Type B pancreatic cell (in vitro differentiated cells): ENCODE data around the gene BTBD17. TPM values are rescaled to one million over a fixed set of nuclear protein-coding genes. Genes with fewer than 3 reads are reported as not detected.

Experiments
- DNase-seq: peaks from one replicate; pipeline ENCODE4 v3.0.0; 2021; ENCODE audit warnings: mixed read lengths; ENCODE audit not compliant: unreplicated experiment; ENCODE audit errors: extremely low spot score
- H3K27ac Mint-ChIP-seq: 2 replicates; pipeline ENCODE4 v1.8.0; 2021; ENCODE audit warnings: mild to moderate bottlenecking, mixed read lengths
- H3K27me3 Mint-ChIP-seq: 2 replicates; pipeline ENCODE4 v1.8.0; 2021; ENCODE audit warnings: mixed read lengths
- H3K36me3 Mint-ChIP-seq: 2 replicates; pipeline ENCODE4 v1.8.0; 2021; ENCODE audit warnings: mixed read lengths
- H3K4me1 Mint-ChIP-seq: one replicate; pipeline ENCODE4 v1.8.0; 2021; ENCODE audit warnings: mixed read lengths; ENCODE audit not compliant: unreplicated experiment
- H3K4me3 Mint-ChIP-seq: 2 replicates; pipeline ENCODE4 v1.8.0; 2021; ENCODE audit warnings: mild to moderate bottlenecking, mixed read lengths
- H3K9me3 Mint-ChIP-seq: 2 replicates; pipeline ENCODE4 v1.8.0; 2021; ENCODE audit warnings: mixed read lengths
- total RNA-seq: library from RNA; stranded (reverse); gene quantifications from 2 replicates; pipeline ENCODE4 v1.2.1, GENCODE V29; 2021; ENCODE audit warnings: low replicate concordance
- TF ChIP-seq, protein P1 (sequence below): fragments of 200-600 bp; sonication (generic); conservative IDR thresholded peaks from 2 replicates; pipeline ENCODE4 v1.5.0; 2021; ENCODE audit warnings: antibody characterized with exemption, mild to moderate bottlenecking

The BTBD17 gene
- total RNA-seq, 1 donor from 2014 or later: 5.2 TPM

- Mint-ChIP-seq H3K27ac (no peak within 1 kb of the TSS), H3K4me1 (peaks cover 10% of the 10 kb centered on the region), H3K36me3 (no peaks in the 10 kb centered on the region), H3K9me3 (no peaks in the 10 kb centered on the region), H3K4me3 (peak within 1 kb of the TSS; percentile 60), H3K27me3 (peaks cover 59% of the 10 kb centered on the region)
- TF ChIP-seq, protein P1, sequence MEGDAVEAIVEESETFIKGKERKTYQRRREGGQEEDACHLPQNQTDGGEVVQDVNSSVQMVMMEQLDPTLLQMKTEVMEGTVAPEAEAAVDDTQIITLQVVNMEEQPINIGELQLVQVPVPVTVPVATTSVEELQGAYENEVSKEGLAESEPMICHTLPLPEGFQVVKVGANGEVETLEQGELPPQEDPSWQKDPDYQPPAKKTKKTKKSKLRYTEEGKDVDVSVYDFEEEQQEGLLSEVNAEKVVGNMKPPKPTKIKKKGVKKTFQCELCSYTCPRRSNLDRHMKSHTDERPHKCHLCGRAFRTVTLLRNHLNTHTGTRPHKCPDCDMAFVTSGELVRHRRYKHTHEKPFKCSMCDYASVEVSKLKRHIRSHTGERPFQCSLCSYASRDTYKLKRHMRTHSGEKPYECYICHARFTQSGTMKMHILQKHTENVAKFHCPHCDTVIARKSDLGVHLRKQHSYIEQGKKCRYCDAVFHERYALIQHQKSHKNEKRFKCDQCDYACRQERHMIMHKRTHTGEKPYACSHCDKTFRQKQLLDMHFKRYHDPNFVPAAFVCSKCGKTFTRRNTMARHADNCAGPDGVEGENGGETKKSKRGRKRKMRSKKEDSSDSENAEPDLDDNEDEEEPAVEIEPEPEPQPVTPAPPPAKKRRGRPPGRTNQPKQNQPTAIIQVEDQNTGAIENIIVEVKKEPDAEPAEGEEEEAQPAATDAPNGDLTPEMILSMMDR: no peak
- DNase-seq: no peak
Measured at GRCh38 chr17:74325743-74326379, 35.8 kb downstream of the BTBD17 start, which contains the start of gene KIF19. KIF19 (plus strand) TSS chr17:74326226; CDS start chr17:74326350, 124 bp downstream.

- Mint-ChIP-seq H3K36me3 (no peaks in the 10 kb centered on the region), H3K27me3 (peaks cover 63% of the 10 kb centered on the region), H3K4me1 (peaks cover 6% of the 10 kb centered on the region), H3K27ac (no peak overlapping the region), H3K9me3 (no peaks in the 10 kb centered on the region), H3K4me3 (peak overlapping the region; percentile 59)
- TF ChIP-seq, protein P1: no peak
- no peak for DNase-seq
Measured at GRCh38 chr17:74325376-74325742, 36.3 kb downstream of the BTBD17 start.

DNA sequence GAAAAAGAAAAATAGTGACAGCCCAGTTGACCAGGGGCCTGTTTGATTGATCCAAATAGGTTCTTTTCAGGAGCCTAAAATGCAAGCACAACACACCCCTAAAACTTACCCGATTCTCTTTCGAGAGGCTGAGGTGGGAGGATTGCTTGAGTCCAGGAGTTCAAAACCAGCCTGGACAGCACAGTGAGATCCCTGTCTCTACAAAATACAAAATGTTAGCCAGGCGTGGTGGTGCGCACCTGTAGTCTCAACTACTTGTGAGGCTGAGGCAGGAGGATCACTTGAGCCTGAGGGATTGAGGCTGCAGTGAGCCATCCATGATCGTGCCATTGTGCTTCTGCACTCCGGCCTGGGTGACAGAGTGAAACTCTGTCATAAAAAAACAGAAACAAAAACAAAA lies 37.1 kb downstream of the BTBD17 start:
- TF ChIP-seq, protein P1: no peak
- DNase-seq: no peak
- no peak overlapping the region for H3K4me3 Mint-ChIP-seq
- peaks cover 63% of the 10 kb centered on the region for H3K27me3 Mint-ChIP-seq
- H3K9me3 Mint-ChIP-seq: no peaks in the 10 kb centered on the region
- no peaks in the 10 kb centered on the region for H3K36me3 Mint-ChIP-seq
- H3K4me1 Mint-ChIP-seq: peaks cover 6% of the 10 kb centered on the region
- H3K27ac Mint-ChIP-seq: no peak overlapping the region

DNA sequence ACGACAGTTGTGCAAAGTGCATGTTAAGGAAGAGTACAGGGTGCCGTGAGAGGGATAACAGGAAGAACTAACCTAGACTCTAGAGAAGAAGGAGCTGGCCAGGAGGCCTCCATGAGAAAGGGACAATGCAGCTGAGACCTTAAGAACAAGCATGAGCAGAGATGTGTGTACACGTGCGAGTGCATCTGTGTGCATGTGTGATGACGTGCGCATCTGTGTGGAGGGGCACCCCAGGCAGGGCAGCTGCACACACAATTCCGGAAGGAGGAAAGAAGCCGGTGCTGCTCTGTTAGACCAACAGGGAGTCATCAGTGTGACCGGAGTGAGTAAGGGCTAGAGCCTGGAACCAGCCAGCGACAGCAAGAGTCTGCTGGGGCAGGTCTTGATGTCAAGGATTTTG lies 43.3 kb downstream of the BTBD17 start:
- H3K9me3 Mint-ChIP-seq: no peaks in the 10 kb centered on the region
- no peak overlapping the region for H3K27ac Mint-ChIP-seq
- no peak overlapping the region for H3K4me3 Mint-ChIP-seq
- H3K4me1 Mint-ChIP-seq: peaks cover 5% of the 10 kb centered on the region
- no peaks in the 10 kb centered on the region for H3K36me3 Mint-ChIP-seq
- no peak for DNase-seq
- TF ChIP-seq, protein P1: no peak
- H3K27me3 Mint-ChIP-seq: peaks cover 32% of the 10 kb centered on the region

DNA sequence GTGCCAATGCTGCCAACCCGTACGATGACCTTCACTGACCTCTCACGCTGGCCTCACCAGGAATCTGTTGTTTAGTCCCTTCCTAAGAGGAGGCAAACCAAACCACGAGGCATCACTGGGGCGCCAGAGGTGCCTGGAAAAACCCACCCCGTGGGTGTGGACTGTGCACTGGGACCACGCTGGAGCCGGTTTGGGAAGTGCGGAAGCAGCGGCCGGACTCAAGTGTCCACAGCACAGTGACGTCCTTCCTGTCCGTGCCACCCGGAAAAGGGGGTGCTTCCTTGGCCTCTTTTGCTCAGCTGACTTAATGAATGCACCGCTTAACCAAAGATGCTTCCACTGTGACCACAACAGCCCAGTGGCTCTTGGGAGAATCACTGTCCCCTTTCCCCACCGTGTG lies 44.6 kb downstream of the BTBD17 start:
- Mint-ChIP-seq H3K4me3 (no peak overlapping the region), H3K27ac (no peak overlapping the region), H3K27me3 (peaks cover 23% of the 10 kb centered on the region), H3K9me3 (no peaks in the 10 kb centered on the region), H3K4me1 (peaks cover 5% of the 10 kb centered on the region), H3K36me3 (no peaks in the 10 kb centered on the region)
- TF ChIP-seq, protein P1: no peak
- no peak for DNase-seq
